CD4-positive, alpha-beta T cell treated with Interleukin-4 for 4 hours (primary cell): ENCODE results near the gene PRRG1.
"Not testable (repeated sequence)": the region's sequence is repeated elsewhere in the genome, so short reads cannot be mapped to it uniquely, and the experiment has no call there.

ENCODE experiments used
- DNase-seq: peaks from one replicate; pipeline ENCODE4 v3.0.0-alpha.2; 2020

The PRRG1 gene

DNA sequence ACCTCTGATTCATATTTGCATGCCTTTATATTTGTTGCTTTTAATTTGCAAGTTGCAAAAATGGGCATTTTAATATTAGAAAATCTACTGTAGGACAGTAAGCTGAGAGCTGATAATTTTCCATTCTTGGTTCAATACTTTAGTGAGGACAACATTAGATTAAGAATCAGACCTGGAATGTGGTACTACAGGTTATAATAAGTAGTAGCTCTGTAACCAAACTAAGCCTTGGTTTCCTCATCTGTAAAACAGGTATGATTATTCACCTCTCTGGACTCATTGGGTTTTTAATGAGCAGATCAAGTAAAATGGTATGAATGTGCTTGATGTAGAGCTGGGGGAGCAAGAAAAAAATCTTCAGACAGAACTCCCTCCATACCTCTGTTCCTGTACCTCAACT, 31.1 kb downstream of the PRRG1 start:
- DNase-seq: no peak

DNA sequence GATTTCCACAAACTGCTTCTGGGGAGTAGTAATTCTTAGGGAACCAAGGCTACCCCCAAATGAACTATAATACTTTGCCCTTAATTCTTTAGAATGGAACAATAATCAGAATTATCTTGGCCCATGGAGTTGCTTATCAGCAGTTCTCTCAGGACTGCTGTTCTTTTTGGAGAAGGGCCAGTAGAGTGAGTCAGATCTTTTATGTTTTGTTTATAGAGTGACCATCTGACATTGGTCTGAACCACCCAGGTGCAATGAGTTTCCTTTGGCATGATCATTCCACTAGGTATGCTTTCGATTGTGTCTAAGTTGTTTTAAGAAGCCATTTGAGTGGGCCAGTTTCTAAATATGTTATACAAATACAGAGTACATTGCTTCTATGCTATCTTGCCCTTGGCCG, 31.8 kb downstream of the PRRG1 start:
- DNase-seq: no peak

DNA sequence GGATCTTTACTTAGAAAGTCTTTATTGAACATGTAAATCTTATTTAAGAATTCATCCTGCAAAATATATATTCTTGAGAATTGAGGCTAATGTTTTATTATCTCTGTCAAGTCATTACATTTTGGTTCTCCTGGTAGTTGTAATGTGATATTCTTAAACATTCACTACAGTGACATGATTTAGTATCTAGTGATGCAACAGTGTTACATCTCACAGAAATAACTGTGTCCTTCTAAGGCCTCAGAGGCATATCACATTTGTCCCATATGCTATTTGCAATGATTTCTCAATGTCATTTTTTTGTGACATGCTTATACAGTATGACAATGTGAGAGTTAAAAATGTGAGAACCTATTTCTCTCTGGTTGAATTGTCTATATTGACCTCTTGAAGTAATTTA, 34.1 kb downstream of the PRRG1 start:
- DNase-seq: no peak

DNA sequence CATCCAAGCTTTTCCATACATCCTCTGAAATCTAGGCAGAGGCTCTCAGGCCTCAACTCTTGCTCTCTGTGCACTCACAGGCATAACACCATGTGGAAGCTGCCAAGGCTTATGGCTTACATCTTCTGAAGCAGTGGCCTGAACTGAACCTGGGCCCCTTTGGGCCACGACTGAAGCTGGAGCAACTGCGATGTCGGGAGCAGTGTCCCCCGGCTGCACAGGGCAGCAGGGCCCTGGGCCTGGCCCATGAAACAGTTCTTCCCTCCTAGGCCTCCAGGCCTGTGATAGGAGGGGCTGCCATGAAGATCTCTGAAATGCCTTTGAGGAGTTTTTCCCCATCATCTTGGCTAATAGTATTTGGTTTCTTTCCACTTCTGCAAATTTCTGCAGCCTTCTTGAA, 39.2 kb downstream of the PRRG1 start:
- no peak for DNase-seq

DNA sequence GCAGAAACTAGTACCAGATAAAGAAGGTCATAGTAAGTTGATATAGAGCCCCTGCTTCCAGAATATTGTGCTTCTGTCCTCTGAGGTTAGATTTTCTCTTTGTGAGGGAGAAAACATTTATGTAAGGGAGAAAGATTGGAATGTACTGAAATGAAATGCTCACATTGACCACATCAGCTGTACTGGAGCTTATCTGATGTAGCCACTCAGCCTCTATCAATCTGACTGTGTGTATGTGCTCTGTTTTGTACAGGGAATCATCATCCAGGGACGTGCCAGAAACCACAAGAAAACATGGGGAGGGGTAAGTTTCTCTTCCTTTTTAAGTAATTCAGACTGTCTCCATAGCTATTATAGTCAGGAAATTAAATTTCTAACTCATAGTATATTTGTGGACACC, 56.8 kb downstream of the PRRG1 start:
- DNase-seq: no peak

DNA sequence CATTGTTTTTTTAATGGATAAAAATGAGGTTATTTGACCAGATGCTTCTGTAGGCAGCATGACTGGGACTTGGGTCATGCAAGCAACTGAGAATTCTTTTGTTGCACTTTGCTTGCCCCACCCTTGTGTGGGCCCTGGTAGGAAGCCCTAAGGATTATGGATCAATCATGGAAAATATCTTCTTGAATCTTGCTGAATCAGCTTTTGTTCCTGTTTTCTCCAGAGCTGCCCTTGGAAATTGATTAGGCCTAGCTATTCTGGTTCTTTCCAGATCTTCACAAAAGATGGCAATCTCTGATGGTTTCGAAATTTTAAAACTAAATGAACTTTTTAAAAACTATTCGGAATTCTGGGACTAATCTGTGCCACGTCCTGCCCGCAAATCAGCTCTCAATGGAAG, 58.6 kb downstream of the PRRG1 start:
- DNase-seq: no peak

DNA sequence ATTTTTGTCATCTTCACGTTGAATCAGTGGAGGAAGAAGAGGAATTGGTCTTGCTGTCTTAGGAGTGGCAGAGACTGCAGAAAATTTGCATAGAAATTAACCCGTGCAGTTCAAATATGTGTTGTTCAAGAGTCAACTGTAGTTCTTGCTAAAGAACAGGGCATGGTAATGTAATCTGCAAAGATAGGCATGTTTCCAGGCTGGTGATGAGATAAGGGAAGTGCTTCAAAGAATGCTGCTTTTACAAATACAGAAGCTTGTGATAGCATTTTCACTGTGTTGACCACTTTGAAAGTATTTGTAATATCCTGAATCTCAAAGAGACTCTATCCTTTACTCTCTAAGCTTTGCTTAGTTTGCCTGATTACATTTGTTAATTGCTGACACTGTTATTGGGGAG, 60.1 kb downstream of the PRRG1 start:
- no peak for DNase-seq

DNA sequence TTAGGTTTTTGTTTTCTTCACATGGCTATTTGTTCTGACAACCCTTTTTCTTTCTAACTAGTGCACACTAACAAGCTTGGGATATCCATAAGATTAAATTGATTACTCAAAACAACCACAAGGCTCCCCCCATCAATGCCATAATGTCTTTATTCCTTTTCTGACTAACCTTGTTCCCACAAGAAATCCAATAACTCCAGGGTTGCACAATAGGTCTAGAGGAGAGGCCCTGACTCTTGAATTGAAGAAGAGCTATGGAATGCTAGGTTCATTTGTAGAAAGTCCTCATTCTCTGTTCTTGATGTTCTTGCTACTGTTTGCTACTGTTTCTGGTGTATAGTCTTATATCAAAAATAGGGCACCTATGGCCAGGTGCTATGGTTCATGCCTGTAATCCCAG, 71.0 kb downstream of the PRRG1 start:
- DNase-seq: no peak

DNA sequence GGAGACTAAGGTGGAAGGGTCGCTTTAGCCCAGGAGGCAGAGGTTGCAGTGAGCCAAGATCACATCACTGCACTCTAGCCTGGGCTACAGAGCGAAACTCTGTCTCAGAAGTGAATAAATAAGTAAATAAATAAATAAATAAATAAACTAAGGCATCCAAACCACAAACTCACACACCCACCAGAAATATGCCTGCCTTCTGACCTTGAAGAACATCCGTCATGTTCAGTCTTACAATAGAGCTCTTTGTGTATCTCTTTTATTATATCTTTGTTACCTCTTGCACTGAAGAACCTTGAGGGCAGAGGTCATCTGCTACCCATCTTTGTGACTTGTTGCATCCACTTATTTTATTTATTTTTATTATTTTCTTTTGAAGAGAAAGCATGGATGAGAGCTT, 71.6 kb downstream of the PRRG1 start:
- no peak for DNase-seq

DNA sequence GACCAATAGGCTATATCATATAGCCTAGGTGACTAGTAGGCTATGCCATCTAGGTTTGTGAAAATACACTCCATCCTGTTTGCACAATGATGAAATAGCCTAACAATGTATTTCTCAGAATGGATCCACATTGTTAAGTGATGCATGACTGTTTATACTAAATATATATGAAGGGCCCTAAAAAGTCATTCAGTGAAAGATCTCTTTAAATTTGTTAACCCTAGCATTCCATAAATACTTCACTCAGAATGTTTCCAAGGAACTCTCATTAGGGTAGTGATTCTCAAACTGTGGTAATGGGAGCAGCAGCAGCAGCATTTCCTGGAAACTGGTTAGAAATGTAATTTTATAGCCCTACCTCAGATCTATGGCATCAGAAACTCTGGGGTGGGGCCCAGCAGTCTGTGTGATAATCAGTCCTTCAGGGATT, 74.9 kb downstream of the PRRG1 start:
- no peak for DNase-seq

DNA sequence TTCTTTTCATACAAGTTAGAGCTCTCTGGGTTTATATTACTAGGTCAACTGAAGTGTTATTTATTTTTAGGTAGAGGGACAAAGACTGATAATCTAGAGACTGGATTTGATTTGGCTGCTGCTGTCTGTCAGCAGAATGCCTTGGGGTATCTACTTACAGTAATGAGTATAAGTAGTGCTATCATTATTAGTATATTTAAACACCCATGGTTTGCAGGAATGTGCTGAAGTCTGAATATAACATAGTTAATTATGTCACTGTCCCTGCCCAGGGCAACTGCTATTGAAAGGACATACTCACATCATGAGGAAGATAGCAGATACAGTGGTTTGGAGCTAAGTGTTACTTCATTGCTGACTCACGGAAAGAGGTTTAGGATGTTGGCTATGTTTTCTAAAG, 76.2 kb downstream of the PRRG1 start:
- no peak for DNase-seq

DNA sequence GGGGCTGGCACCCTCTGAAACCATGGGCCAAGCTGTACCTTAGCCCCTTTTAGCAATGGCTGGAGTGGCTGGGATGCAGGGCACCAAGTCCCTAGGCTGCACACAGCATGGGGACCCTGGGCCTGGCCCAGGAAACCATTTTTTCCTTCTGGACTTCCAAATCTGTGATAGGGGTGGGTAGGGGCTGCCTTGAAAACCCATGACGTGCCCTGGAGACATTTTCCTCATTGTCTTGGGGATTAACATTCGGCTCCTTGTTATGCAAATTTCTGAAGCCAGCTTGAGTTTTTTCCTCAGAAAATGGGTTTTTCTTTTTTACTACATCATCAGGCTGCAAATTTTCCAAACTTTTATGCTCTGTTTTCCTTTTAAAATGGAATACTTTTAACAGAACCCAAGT, 79.8 kb downstream of the PRRG1 start:
- not testable (repeated sequence) for DNase-seq

DNA sequence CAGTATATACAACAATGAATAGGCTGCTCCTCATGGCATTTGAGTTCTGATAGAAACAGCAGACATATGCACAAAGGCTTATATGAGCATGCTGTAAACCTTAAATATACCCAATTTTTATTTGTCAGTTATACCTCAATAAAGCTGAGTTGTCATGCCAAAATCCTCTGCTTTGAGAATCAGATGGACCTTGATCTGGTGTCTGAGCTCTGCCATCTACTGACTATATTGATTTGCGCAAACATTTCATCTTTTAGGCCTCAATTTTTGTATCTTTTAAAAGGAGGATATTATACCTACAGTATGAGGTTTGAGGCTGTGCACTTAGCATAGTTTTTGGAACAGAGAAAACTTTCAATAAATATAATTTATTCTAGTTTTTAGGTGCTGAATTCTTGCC, 85.2 kb downstream of the PRRG1 start:
- no peak for DNase-seq

DNA sequence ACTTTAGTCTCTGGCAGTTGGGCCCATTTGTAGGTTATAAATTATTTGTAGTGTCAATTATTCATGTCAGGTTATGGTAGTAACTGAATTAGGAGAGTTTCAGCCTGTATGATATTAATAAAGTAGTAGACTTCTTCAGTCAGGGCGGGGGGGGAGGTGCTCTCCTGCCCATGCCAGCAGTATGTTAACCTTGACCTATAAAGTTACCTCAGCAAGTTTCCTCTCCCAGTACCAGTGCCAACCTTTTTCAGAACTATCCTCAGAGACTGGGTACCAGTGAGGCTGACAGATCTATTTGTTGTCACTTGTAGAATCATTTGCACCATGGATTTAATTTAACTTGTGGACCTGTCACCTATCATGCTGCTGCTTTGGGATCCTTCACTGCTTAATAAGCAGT, 88.0 kb downstream of the PRRG1 start:
- no peak for DNase-seq

DNA sequence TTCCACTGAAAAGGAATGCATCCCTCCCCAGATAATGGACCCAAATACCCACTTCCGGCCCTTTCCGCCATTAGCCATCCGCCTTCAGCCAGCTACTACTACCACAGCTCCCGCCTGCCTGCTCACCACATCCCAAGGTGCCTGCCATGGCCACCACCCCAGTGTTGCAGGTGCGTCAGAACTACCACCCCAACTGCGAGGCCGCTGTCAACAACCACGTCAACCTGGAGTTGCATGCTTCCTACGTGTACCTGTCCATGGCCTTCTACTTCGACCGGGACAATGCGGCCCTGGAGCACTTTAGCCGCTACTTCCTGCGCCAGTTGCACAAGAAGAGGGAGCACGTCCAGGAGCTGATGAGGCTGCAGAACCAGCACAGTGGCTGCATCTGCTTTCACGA, 92.2 kb downstream of the PRRG1 start:
- no peak for DNase-seq

DNA sequence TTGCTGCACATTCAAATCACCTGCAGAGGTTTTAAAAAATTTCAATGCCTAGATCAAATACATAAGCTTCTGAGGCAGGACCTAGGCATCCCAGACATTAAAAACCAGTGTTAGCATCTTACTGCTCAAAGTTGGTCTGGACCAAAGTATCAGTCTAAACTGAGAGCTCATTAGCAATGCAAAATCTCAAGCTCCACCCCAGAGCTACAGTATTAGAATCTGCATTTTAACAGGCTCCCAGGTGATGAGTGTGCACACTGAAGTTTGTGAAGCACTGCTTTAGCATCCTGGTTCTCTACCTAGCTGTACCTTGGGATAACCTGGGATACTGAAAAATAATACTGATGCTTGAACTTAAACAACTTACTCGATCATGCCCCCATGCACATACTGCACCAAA, 96.0 kb downstream of the PRRG1 start:
- no peak for DNase-seq

DNA sequence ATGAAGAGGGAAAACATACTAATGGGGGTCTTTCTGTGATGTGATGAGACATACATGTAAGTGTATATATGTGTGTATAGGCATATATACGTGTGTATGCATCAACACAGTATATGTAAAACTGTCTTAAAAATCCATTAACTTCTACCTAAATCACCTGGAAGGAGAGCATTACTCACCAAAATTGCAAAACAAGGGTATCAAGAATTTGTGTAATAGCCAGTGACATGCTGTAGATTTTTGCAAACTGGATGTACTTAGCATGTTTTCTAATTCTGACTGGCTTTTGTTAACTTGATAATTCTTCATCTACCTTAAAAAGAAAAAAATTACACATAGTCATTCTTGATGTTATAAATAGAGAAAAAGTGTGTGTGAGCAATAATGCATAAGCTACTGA, 104.7 kb downstream of the PRRG1 start:
- no peak for DNase-seq

DNA sequence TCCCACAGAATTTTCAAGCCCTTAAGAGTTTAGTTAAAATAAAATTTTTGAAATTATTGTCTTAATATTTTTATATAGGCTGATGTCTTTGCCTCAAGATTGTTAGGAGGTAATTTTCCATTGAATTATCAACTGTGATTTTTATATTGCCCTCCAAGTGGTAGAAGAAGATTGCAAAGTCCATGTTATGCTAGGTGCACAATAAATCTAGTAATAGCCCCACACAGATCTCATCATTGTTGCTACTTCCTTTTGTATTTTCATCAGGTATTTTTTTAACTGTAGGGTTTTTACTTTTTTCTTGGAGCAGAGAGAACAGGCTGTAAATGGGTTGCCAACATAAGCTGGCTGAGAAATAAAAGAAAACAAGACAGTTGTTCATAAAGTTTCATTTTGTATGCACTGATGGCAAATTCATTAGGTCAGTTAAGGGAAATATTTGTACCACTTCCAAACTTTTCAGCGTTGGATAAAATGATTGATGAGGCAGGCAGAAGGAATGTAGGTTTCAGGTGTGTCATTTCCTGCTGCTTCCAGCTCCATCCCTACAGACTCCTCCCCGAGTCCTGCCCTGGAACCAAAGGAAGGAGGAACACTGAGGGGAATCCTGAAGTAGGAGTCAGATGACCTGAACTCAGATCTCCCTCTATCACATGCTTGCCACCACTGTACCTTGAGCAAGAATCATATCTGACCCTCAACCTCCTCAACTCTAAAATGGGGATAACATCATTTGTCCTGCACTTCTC, 105.5 kb downstream of the PRRG1 start:
- no peak for DNase-seq

DNA sequence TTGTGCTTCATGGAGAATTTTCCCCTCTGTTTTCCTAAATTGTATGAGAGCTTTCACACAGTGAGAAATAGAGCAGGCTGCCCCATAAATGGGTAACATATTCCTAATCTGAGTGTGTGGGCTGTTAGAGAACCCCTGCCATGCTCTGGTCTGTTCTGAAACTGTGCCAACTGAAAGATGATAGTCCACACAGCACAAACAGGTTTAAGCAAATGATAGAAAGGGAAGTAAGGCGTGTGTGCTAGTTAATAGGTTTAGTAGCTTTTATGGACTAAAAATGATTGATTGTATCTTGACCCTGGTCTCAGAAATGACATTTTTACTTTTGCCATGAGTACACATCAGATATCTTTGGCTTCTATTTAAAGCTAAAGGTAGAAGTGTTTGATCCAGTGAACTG, 106.2 kb downstream of the PRRG1 start:
- DNase-seq: no peak

DNA sequence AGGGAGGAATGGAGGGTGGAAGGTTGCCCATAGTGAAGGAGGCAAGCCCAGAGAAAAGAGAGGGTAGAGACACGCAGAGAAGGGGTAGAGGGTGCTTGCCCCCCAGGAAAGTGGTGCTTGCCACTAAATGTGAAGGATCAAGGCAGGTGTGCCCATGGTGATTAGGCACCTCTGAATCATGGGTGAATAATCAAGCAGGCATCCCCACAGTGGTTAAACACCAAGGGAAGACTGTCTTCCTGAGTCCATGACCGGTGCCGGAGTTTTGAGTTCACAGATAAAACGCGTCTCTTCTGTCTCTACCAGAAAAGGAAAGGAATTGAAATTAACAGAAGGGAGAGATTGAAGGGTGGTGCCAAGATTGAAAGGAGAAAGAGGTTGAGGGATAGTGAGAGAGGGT, 111.1 kb downstream of the PRRG1 start:
- DNase-seq: not testable (repeated sequence)

DNA sequence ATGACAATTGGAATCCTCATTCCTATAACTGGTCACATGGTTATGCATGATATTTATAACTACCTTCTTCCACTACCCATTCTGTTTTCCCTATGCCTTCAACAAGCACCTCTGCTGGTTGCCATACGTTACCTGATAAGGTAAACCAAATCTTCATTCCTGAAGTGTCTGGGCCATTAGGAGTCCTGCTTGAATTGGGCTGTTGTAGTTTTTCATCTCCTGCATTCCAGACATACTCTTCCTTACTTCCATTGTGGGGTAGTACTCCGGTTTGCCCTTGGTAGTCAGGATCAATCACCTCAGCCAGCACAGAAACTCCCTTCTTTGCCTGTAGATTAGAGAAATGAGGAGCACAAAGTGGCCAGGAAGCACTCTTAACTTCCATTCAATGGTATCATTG, 113.2 kb downstream of the PRRG1 start:
- DNase-seq: no peak

DNA sequence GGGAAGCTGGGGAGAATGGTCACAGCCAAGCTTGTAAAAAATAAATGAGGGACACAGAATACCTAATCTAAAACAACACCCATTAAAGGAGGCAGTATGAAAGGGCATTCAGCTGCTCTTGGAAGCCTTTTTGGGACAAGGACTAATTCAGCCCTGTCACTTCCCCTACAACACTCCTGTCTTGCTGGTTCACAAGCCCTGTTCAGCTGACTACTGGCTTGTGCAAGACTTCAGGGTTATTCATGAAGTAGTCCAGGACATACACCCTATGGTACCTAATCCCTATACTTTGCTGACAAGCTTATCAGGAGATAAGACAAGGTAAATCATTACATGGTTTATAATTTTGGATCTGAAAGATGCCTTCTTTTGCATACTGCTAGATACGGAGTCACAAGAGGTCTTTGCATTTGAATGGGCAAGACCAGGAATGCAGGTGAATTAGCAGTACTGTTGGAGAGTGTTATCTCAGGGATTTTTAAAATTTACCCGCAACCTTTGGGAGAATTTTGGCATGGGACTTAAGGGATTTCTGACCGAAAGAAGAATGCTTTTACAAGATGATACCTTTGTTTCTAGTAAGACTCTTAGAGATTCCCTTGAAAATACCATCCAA, 119.1 kb downstream of the PRRG1 start:
- no peak for DNase-seq

DNA sequence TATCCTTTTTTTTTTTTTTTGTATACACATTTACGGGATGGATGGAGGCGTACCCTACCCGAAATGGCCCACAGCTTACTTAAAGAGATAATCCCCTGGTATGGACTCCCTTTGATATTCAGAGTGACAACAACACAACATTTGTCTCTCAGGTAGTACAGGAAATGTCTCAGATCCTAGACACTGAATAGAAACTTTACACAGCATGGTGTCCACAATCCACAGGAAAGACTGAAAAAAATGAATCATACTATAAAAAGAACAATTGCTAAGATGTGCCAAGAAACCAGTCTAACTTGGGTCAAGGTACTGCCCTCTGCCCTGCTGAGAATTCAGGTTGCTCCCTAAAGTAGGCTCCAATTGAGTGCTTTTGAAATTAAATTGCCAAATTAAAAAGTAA, 121.5 kb downstream of the PRRG1 start:
- no peak for DNase-seq

DNA sequence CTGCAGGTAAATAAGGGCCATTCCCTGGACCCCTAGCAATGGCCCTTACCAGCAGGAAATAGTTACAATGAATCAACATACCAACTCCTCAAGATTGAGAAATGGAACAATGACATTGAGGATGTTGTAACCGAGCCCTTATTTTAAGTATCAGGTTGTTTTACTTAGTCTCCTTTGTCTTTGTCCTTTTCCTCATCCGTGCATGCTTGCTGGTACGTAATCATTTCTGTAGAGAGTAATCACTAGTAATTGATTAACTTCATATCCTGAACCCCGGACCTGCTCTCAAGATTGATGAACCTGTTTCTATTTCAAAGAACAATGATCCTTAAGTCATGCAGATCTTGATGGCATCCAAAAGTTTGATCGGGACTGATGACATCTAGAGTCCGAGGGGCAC, 123.7 kb downstream of the PRRG1 start:
- DNase-seq: no peak

DNA sequence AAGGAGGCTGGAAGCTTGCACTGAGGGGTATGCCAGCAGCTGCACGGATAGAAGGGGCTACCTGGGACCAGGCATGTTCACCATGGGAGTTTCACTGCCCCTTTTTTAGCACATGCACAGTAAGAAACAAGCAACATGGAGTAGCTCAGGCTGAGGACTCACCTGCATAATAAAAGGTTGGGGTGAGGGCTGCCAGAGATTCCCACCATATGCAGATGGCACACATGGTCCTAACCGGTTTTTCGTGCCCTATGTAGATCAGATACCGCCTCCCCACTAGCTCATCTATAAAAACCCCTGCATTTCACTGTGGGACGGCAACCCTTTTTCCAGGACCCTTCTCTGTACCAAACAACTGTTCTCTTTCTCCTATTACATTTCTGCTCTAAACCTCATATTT, 125.3 kb downstream of the PRRG1 start:
- no peak for DNase-seq
